Measurements from ENCODE around the gene ALDOB.

Gene ALDOB

GRCh38 chr9:101453776-101454570 is 18.4 kb upstream of the ALDOB start:
- DNase-seq = no peak

- DNase-seq = no peak
Measured at GRCh38 chr9:101451498-101451897, 15.9 kb upstream of the ALDOB start.

- no peak for DNase-seq
Measured at GRCh38 chr9:101450931-101451330, 15.4 kb upstream of the ALDOB start.

- peak; percentile 68 to 71 for DNase-seq
Measured at GRCh38 chr9:101449071-101449721, 13.6 kb upstream of the ALDOB start.

GRCh38 chr9:101448680-101449070 is 13.1 kb upstream of the ALDOB start:
- no peak for DNase-seq

- DNase-seq = no peak
Measured at GRCh38 chr9:101446732-101447131, 11.2 kb upstream of the ALDOB start.

GRCh38 chr9:101445353-101446029 is 9.9 kb upstream of the ALDOB start:
- no peak for DNase-seq

GRCh38 chr9:101443364-101443771 is 7.8 kb upstream of the ALDOB start:
- DNase-seq = no peak

- DNase-seq = no peak
Measured at GRCh38 chr9:101442736-101443135, 7.2 kb upstream of the ALDOB start.

- DNase-seq = no peak
Measured at GRCh38 chr9:101442318-101442717, 6.7 kb upstream of the ALDOB start.

GRCh38 chr9:101440714-101441230 is 5.2 kb upstream of the ALDOB start:
- DNase-seq = no peak

- DNase-seq = no peak
Measured at GRCh38 chr9:101438523-101438922, 2.9 kb upstream of the ALDOB start.

- no peak for DNase-seq
Measured at GRCh38 chr9:101437806-101438232, 2.2 kb upstream of the ALDOB start.

- no peak for DNase-seq
Measured at GRCh38 chr9:101434998-101435397, 576 bp downstream of the ALDOB start.

GRCh38 chr9:101433229-101433628 is 2.3 kb downstream of the ALDOB start:
- DNase-seq = no peak

- DNase-seq = no peak
Measured at GRCh38 chr9:101432740-101433139, 2.8 kb downstream of the ALDOB start.

GRCh38 chr9:101432171-101432570 is 3.4 kb downstream of the ALDOB start:
- no peak for DNase-seq

- no peak for DNase-seq
Measured at GRCh38 chr9:101429736-101430135, 5.8 kb downstream of the ALDOB start.

- DNase-seq = no peak
Measured at GRCh38 chr9:101428909-101429308, 6.7 kb downstream of the ALDOB start.

- no peak for DNase-seq
Measured at GRCh38 chr9:101427957-101428655, 7.5 kb downstream of the ALDOB start.

GRCh38 chr9:101427358-101427757 is 8.2 kb downstream of the ALDOB start:
- DNase-seq = no peak

- no peak for DNase-seq
Measured at GRCh38 chr9:101421653-101422065, 13.9 kb downstream of the ALDOB start.

- DNase-seq = no peak
Measured at GRCh38 chr9:101419863-101420262, 15.7 kb downstream of the ALDOB start.
